Activated CD4-positive, alpha-beta memory T cell treated with anti-CD3 and anti-CD28 coated beads, Interleukin-2, amount 10 ng/mL, durations not matched to agents 7 days and 5 days (primary cell): Measurements from ENCODE around the gene SLC44A1. TPM values are rescaled to one million over a fixed set of nuclear protein-coding genes. Genes with fewer than 3 reads are reported as not detected.

ENCODE experiments used
- CTCF ChIA-PET: fragments of 350-600 bp; sonication (Branson Sonifier 250); formaldehyde crosslinking; loops from one replicate; lab custom pipeline; 2021; ENCODE audit warnings: antibody characterized with exemption, inconsistent platforms; lab: Charles Lee
- POLR2A ChIA-PET: fragments of 350-600 bp; sonication (Branson Sonifier 250); formaldehyde crosslinking; loops from one replicate; lab custom pipeline; 2021; ENCODE audit warnings: antibody characterized with exemption; lab: Charles Lee
- DNase-seq: peaks from one replicate; pipeline ENCODE4 v3.0.0-alpha.2; 2020
- H3K27ac Mint-ChIP-seq: one replicate; pipeline ENCODE4 v1.8.0; 2021; ENCODE audit warnings: mild to moderate bottlenecking, mixed read lengths
- H3K27me3 Mint-ChIP-seq: one replicate; pipeline ENCODE4 v1.8.0; 2021; ENCODE audit warnings: mixed read lengths
- H3K36me3 Mint-ChIP-seq: one replicate; pipeline ENCODE4 v1.8.0; 2021; ENCODE audit warnings: low read depth, mixed read lengths
- H3K4me1 Mint-ChIP-seq: one replicate; pipeline ENCODE4 v1.8.0; 2021; ENCODE audit warnings: mixed read lengths
- H3K4me3 Mint-ChIP-seq: one replicate; pipeline ENCODE4 v1.8.0; 2021; ENCODE audit warnings: mild to moderate bottlenecking, mixed read lengths
- H3K9me3 Mint-ChIP-seq: one replicate; pipeline ENCODE4 v1.8.0; 2021; ENCODE audit warnings: mixed read lengths
- total RNA-seq, 2 experiments: library from RNA; stranded (reverse); gene quantifications; one replicate each; pipeline ENCODE4 v1.2.3, GENCODE V29; 2021

The SLC44A1 gene
- total RNA-seq, 2 experiments from 2014 or later = 9.5 to 10.2 TPM

GRCh38 chr9:105318729-105319191 lies 74.3 kb downstream of the SLC44A1 start:
- ChIA-PET POLR2A (no interaction called here), CTCF (no interaction called here)
- DNase-seq = no peak
- Mint-ChIP-seq H3K4me3 (no peak overlapping the region), H3K9me3 (no peaks in the 10 kb centered on the region), H3K27me3 (no peaks in the 10 kb centered on the region), H3K27ac (no peak overlapping the region), H3K4me1 (no peaks in the 10 kb centered on the region), H3K36me3 (no peaks in the 10 kb centered on the region)

- no peaks in the 10 kb centered on the region for H3K9me3 Mint-ChIP-seq
- no peaks in the 10 kb centered on the region for H3K27me3 Mint-ChIP-seq
- POLR2A ChIA-PET = no interaction called here
- no peak for DNase-seq
- no peak overlapping the region for H3K4me3 Mint-ChIP-seq
- H3K27ac Mint-ChIP-seq = no peak overlapping the region
- H3K4me1 Mint-ChIP-seq = no peaks in the 10 kb centered on the region
- no peaks in the 10 kb centered on the region for H3K36me3 Mint-ChIP-seq
- CTCF ChIA-PET = no interaction called here
Observed at GRCh38 chr9:105319202-105319813, 74.9 kb downstream of the SLC44A1 start.

GRCh38 chr9:105320568-105320967 lies 76.1 kb downstream of the SLC44A1 start:
- Mint-ChIP-seq H3K27me3 (no peaks in the 10 kb centered on the region), H3K36me3 (no peaks in the 10 kb centered on the region), H3K4me1 (no peaks in the 10 kb centered on the region), H3K9me3 (no peaks in the 10 kb centered on the region), H3K27ac (no peak overlapping the region), H3K4me3 (no peak overlapping the region)
- CTCF ChIA-PET = no interaction called here
- POLR2A ChIA-PET = no interaction called here
- DNase-seq = no peak

DNA sequence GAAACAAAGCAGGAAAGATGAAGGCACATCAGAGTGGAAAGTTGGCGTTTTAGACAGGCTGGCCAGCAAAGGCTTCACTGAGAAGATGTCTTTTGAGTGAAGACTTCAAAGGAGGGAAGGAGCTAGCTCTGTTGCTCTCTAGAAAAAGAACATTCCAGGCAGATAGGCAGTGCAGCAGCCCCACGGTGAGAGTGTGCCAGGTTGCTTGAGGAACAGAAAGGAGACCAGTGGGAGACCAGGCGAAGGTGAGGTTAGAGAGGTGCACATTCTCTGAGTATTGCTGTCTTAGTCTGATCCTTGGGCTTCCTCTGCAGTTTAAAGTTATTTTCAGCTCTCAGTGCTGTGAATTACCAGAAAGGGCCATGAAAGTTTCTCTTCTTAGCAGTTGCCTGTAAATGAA lies 83.8 kb downstream of the SLC44A1 start:
- Mint-ChIP-seq H3K27ac (no peak overlapping the region), H3K4me3 (no peak overlapping the region), H3K4me1 (peaks cover 7% of the 10 kb centered on the region), H3K27me3 (no peaks in the 10 kb centered on the region), H3K36me3 (no peaks in the 10 kb centered on the region), H3K9me3 (no peaks in the 10 kb centered on the region)
- DNase-seq = no peak
- ChIA-PET POLR2A (no interaction called here), CTCF (no interaction called here)

GRCh38 chr9:105328872-105329718 lies 84.6 kb downstream of the SLC44A1 start:
- no peaks in the 10 kb centered on the region for H3K36me3 Mint-ChIP-seq
- ChIA-PET CTCF (no interaction called here), POLR2A (no interaction called here)
- H3K27ac Mint-ChIP-seq = no peak overlapping the region
- no peaks in the 10 kb centered on the region for H3K27me3 Mint-ChIP-seq
- no peak for DNase-seq
- H3K9me3 Mint-ChIP-seq = no peaks in the 10 kb centered on the region
- H3K4me3 Mint-ChIP-seq = no peak overlapping the region
- H3K4me1 Mint-ChIP-seq = peaks cover 7% of the 10 kb centered on the region

DNA sequence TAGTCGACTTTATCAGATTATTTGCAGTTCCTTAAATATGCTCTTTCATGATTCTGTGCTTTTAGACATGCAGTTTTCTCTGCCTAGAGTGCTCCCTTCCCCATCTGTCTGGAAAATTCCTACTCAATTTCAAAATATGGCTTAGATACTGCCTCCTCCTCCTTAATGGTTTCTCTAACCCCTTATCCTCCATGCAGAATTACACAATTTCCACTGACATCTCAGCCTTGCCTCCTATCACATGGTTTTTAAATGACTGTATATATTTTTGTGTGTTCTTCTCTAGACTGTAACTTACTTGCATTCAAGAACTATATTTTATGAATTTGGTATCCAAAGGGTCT lies 85.2 kb downstream of the SLC44A1 start:
- Mint-ChIP-seq H3K27me3 (no peaks in the 10 kb centered on the region), H3K9me3 (no peaks in the 10 kb centered on the region), H3K36me3 (no peaks in the 10 kb centered on the region), H3K4me3 (no peak overlapping the region), H3K4me1 (peaks cover 7% of the 10 kb centered on the region), H3K27ac (no peak overlapping the region)
- DNase-seq = no peak
- POLR2A ChIA-PET = no interaction called here
- CTCF ChIA-PET = no interaction called here

DNA sequence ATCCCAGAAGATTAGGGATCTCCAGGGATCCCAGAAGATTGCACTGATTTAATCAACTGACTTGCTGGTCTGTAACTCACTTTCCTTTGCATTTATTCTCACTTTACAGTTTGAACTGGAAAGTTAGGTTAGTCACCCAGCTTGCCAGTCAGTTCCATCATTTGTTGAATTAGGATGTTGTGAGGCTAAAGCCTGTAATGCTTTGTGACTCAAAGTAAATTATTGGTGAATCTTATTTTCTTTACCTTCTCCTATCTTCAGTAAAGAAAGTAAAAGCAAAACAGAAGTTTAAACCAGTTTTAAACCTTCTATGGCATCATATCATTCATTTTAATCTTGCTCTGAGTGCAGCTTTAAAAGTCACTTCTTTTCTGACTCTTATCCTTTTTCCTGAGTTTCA lies 85.8 kb downstream of the SLC44A1 start:
- POLR2A ChIA-PET = interaction anchor here (1.0 kb wide), 1 partner anchor 85 kb away, joined by 3 read pairs; the partner anchor contains the start of gene SLC44A1
- Mint-ChIP-seq H3K27me3 (no peaks in the 10 kb centered on the region), H3K36me3 (no peaks in the 10 kb centered on the region), H3K4me3 (no peak overlapping the region), H3K4me1 (peaks cover 7% of the 10 kb centered on the region), H3K9me3 (no peaks in the 10 kb centered on the region), H3K27ac (no peak overlapping the region)
- DNase-seq = no peak
- CTCF ChIA-PET = no interaction called here

- POLR2A ChIA-PET = interaction anchor here (1.0 kb wide), 1 partner anchor 86 kb away, joined by 3 read pairs; the partner anchor contains the start of gene SLC44A1
Observed at GRCh38 chr9:105330755-105331154, 86.3 kb downstream of the SLC44A1 start.

GRCh38 chr9:105331160-105331559 lies 86.7 kb downstream of the SLC44A1 start:
- POLR2A ChIA-PET = interaction anchor here (1.0 kb wide), 1 partner anchor 86 kb away, joined by 3 read pairs; the partner anchor contains the start of gene SLC44A1
- CTCF ChIA-PET = no interaction called here
- Mint-ChIP-seq H3K27ac (no peak overlapping the region), H3K4me1 (peaks cover 7% of the 10 kb centered on the region), H3K36me3 (no peaks in the 10 kb centered on the region), H3K9me3 (no peaks in the 10 kb centered on the region), H3K4me3 (no peak overlapping the region), H3K27me3 (no peaks in the 10 kb centered on the region)
- no peak for DNase-seq

More at GRCh38 chr9:105330755-105331154, 86.3 kb downstream of the SLC44A1 start:
- Mint-ChIP-seq H3K36me3 (no peaks in the 10 kb centered on the region), H3K9me3 (no peaks in the 10 kb centered on the region), H3K4me1 (peaks cover 7% of the 10 kb centered on the region), H3K27me3 (no peaks in the 10 kb centered on the region), H3K27ac (no peak overlapping the region), H3K4me3 (no peak overlapping the region)
- CTCF ChIA-PET = no interaction called here
- no peak for DNase-seq

- no peak for DNase-seq
- Mint-ChIP-seq H3K36me3 (no peaks in the 10 kb centered on the region), H3K27me3 (no peaks in the 10 kb centered on the region), H3K4me3 (no peak overlapping the region), H3K27ac (no peak overlapping the region), H3K9me3 (no peaks in the 10 kb centered on the region), H3K4me1 (peaks cover 7% of the 10 kb centered on the region)
- ChIA-PET POLR2A (no interaction called here), CTCF (no interaction called here)
Observed at GRCh38 chr9:105331755-105332154, 87.3 kb downstream of the SLC44A1 start.

- no peaks in the 10 kb centered on the region for H3K27me3 Mint-ChIP-seq
- no peak overlapping the region for H3K4me3 Mint-ChIP-seq
- no peaks in the 10 kb centered on the region for H3K36me3 Mint-ChIP-seq
- peaks cover 7% of the 10 kb centered on the region for H3K4me1 Mint-ChIP-seq
- no peak overlapping the region for H3K27ac Mint-ChIP-seq
- no peak for DNase-seq
- POLR2A ChIA-PET = no interaction called here
- no peaks in the 10 kb centered on the region for H3K9me3 Mint-ChIP-seq
- CTCF ChIA-PET = no interaction called here
Observed at GRCh38 chr9:105332471-105332870, 88.0 kb downstream of the SLC44A1 start.

- POLR2A ChIA-PET = no interaction called here
- DNase-seq = no peak
- Mint-ChIP-seq H3K9me3 (no peaks in the 10 kb centered on the region), H3K36me3 (no peaks in the 10 kb centered on the region), H3K4me1 (peaks cover 7% of the 10 kb centered on the region), H3K27ac (no peak overlapping the region), H3K27me3 (no peaks in the 10 kb centered on the region), H3K4me3 (no peak overlapping the region)
- CTCF ChIA-PET = no interaction called here
Observed at GRCh38 chr9:105333076-105333475, 88.6 kb downstream of the SLC44A1 start.

GRCh38 chr9:105333811-105334210 lies 89.4 kb downstream of the SLC44A1 start:
- CTCF ChIA-PET = no interaction called here
- Mint-ChIP-seq H3K4me3 (no peak overlapping the region), H3K9me3 (no peaks in the 10 kb centered on the region)

More at GRCh38 chr9:105333811-105334210, 89.4 kb downstream of the SLC44A1 start:
- peaks cover 7% of the 10 kb centered on the region for H3K4me1 Mint-ChIP-seq
- POLR2A ChIA-PET = no interaction called here
- no peaks in the 10 kb centered on the region for H3K36me3 Mint-ChIP-seq
- H3K27ac Mint-ChIP-seq = no peak overlapping the region
- H3K27me3 Mint-ChIP-seq = no peaks in the 10 kb centered on the region
- DNase-seq = no peak
